Measurements from ENCODE around the gene DUSP7.
"Not testable (repeated sequence)": the region's sequence is repeated elsewhere in the genome, so short reads cannot be mapped to it uniquely, and the experiment has no call there.

The DUSP7 gene

DNA sequence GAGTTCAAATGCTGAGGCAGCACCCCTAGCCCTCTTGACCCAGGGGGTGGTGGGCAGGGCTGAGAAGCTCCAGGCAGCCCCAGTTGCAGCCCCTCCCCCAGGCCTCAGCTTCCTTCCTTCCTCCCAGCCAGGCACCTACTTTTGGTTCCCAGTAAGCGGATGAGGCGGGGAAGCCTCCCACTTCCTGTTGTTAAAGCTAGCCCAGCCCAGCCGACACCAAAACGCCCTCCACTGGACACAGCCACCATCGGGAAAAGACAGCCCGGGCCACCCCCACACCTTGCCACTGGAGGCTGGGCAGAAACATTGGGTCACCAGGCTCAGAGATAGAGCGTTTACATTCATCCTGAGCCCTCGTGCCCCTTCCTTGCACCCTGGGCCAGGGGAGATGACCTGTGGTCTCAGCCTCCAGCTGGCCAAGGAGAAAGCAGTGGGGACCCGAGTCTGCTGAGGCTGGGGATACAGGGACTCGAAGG lies 3.5 kb downstream of the DUSP7 start:
- H3K27ac Mint-ChIP-seq, result peak overlapping the region; percentile 92
- ATAC-seq (replicated peaks), result no peak
- DNase-seq, result no peak
- H3K27me3 Mint-ChIP-seq, result no peaks in the 10 kb centered on the region
- H3K9me3 Mint-ChIP-seq, result no peaks in the 10 kb centered on the region
- H3K36me3 Mint-ChIP-seq, result peaks cover 26 to 36% of the 10 kb centered on the region in 2 donors
- peak overlapping the region; percentile 69 to 73 for H3K4me3 Mint-ChIP-seq
- H3K4me1 Mint-ChIP-seq, result peaks cover 40 to 55% of the 10 kb centered on the region in 2 donors

DNA sequence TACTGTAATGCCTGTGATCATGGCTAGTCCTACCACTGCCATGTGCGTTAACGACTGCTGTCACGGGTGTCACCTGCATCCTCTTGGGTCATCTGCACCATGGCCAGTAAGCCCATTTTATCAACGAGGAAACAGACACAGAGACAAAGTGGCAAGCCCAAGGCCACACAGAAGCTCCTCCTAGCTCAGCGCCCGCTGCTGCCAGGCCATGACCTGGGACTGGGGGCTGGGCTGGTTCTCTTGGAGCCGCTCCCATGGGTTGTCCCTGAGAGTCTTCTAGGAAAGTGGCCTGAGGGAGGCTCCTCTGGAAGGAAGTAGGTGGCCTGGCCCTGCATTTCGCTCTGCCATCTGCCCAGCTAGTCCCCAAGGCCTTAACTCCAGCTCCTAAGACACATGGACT lies 4.9 kb downstream of the DUSP7 start:
- Mint-ChIP-seq H3K4me3 (no peak overlapping the region), H3K36me3 (peaks cover 26 to 36% of the 10 kb centered on the region in 2 donors), H3K9me3 (no peaks in the 10 kb centered on the region)

GRCh38 chr3:52050571-52050970 lies 5.8 kb downstream of the DUSP7 start:
- H3K27ac Mint-ChIP-seq, result no peak overlapping the region
- ATAC-seq (replicated peaks) (no peak), DNase-seq (no peak)
- H3K27me3 Mint-ChIP-seq, result no peaks in the 10 kb centered on the region
- no peaks in the 10 kb centered on the region for H3K9me3 Mint-ChIP-seq
- H3K4me1 Mint-ChIP-seq, result peaks cover 37 to 43% of the 10 kb centered on the region in 2 donors
- H3K4me3 Mint-ChIP-seq, result no peak overlapping the region
- peaks cover 26 to 36% of the 10 kb centered on the region in 2 donors for H3K36me3 Mint-ChIP-seq

More for the DNA sequence above, 4.9 kb downstream of the DUSP7 start:
- Mint-ChIP-seq H3K4me1 (peaks cover 40 to 44% of the 10 kb centered on the region in 2 donors), H3K27ac (no peak overlapping the region), H3K27me3 (no peaks in the 10 kb centered on the region)
- DNase-seq, result no peak
- no peak for ATAC-seq (replicated peaks)

DNA sequence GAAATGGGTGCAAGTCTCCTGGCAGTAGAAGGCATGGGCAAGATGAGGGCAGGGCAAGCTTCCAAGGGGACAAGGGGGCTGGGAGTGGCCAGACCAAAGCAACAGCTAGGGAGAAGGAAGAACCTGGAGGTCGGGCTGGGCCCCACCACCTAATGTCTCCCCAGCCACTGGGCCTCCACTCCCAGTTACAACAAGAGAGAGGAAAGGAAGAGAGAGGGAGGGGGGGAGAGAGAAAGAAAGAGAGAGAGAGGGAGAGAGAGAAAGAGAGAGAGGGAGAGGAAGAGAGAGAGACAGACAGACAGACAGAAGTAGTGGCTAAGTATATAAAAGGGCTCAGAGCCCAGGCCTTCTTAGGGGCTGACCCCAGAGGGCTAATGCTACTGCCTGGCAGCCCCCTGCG lies 6.9 kb downstream of the DUSP7 start:
- no peaks in the 10 kb centered on the region for H3K27me3 Mint-ChIP-seq
- H3K4me1 Mint-ChIP-seq, result peaks cover 32% of the 10 kb centered on the region in 2 donors
- DNase-seq (no peak), ATAC-seq (replicated peaks) (no peak)
- peaks cover 26 to 36% of the 10 kb centered on the region in 2 donors for H3K36me3 Mint-ChIP-seq
- no peak overlapping the region for H3K27ac Mint-ChIP-seq
- H3K9me3 Mint-ChIP-seq, result no peaks in the 10 kb centered on the region
- no peak overlapping the region for H3K4me3 Mint-ChIP-seq

- Mint-ChIP-seq H3K27ac (no peak overlapping the region), H3K9me3 (no peaks in the 10 kb centered on the region), H3K27me3 (no peaks in the 10 kb centered on the region), H3K36me3 (peaks cover 18 to 23% of the 10 kb centered on the region in 2 donors), H3K4me3 (no peak overlapping the region), H3K4me1 (peaks cover 11 to 12% of the 10 kb centered on the region in 2 donors)
- no peak for ATAC-seq (replicated peaks)
- DNase-seq, result no peak
Measured at GRCh38 chr3:52047295-52047960, 8.9 kb downstream of the DUSP7 start.

DNA sequence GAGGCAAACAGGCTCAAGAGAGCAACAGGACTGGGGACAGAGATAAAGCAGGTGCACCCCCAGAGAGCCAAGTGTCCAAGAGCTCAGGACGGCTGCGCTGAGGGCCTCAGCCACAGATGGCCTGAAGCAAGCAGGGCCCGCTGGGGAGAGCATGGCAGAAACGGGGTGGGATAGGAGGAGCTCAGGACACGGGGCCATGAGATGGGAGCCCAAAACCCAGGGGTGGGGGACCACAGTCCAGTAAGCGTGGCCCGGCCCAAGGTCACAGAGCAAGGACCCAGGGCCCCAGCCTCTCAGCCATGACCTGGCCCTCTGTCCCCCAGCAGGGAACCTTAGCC lies 9.5 kb downstream of the DUSP7 start:
- no peak for DNase-seq
- Mint-ChIP-seq H3K9me3 (no peaks in the 10 kb centered on the region), H3K4me1 (peaks cover 6 to 7% of the 10 kb centered on the region in 2 donors), H3K27ac (no peak overlapping the region), H3K4me3 (no peak overlapping the region), H3K27me3 (peaks cover 0 to 5% of the 10 kb centered on the region in 2 donors), H3K36me3 (peaks cover 16 to 20% of the 10 kb centered on the region in 2 donors)
- no peak for ATAC-seq (replicated peaks)

GRCh38 chr3:52046186-52046901 lies 10.0 kb downstream of the DUSP7 start:
- Mint-ChIP-seq H3K27me3 (peaks cover 0 to 5% of the 10 kb centered on the region in 2 donors), H3K9me3 (no peaks in the 10 kb centered on the region), H3K4me1 (peaks cover under 1 to 8% of the 10 kb centered on the region in 2 donors), H3K27ac (no peak overlapping the region), H3K36me3 (peaks cover 14 to 17% of the 10 kb centered on the region in 2 donors), H3K4me3 (no peak overlapping the region)
- ATAC-seq (replicated peaks) (no peak), DNase-seq (no peak)

DNA sequence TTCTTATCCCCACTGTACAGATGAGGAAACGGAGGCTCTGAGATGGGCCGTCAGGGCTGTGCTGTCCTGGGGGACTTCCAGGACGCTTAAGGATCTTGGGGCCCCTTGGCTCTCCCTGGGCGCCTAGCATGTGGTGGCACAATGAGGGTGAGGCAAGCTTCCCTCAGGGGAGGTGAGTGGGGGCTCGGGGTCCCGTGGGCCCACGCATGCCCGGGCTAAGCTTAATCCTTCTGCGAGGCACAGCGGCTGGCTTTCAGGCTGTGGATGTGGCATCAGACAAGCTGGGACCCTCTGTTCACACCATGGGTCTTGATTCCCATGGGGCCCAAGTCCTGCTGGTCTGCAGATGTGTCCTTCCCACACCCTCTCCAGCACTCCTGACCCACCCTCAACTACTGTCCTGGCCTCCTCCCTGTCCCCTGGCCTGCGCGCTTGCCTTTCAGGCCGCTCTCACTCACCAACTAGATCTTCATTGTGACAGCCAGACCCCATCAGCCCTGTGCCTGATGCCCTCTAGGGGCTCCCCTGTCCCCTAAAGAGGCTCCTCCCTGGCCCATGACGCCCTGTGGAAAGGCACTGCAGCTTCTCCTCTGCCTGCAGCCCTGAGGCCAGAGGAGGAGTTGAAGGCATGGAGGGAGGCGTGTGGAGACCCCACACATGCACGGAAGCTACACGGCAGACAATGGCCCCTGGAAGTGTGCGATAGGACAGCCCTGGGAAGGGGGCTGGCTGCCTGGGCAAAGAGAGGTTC lies 11.3 kb downstream of the DUSP7 start:
- DNase-seq, result no peak
- Mint-ChIP-seq H3K9me3 (no peaks in the 10 kb centered on the region), H3K36me3 (peaks cover 9 to 10% of the 10 kb centered on the region in 2 donors), H3K4me1 (peaks cover 0 to 6% of the 10 kb centered on the region in 2 donors), H3K27me3 (peaks cover 0 to 9% of the 10 kb centered on the region in 2 donors), H3K27ac (no peak overlapping the region), H3K4me3 (no peak overlapping the region)
- peak in 1 of 2 donors; percentile 36 for ATAC-seq (replicated peaks)

DNA sequence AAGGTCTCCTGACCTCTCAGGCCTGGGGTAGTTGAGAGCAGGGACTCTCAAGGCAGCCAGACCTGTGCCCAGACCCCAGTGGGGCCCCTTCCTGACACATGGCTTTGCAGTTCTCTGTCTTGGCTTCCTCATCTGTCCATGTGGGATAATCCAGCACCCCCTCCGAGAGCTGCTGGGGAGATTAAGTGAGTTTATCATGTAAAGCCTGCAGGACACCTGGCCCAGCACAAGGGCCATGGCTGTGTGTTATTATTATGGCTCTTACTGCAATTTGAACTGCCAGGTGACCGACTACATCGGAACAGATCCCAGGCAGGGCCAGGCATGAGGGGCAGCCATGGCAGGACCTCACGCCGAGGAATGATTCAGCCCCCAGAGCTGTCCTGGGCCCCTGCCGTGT lies 12.6 kb downstream of the DUSP7 start:
- no peaks in the 10 kb centered on the region for H3K9me3 Mint-ChIP-seq
- ATAC-seq (replicated peaks), result no peak
- H3K36me3 Mint-ChIP-seq, result no peaks in the 10 kb centered on the region
- peaks cover 0 to 4% of the 10 kb centered on the region in 2 donors for H3K4me1 Mint-ChIP-seq
- no peak overlapping the region for H3K4me3 Mint-ChIP-seq
- H3K27me3 Mint-ChIP-seq, result peaks cover 6 to 13% of the 10 kb centered on the region in 2 donors
- no peak for DNase-seq
- no peak overlapping the region for H3K27ac Mint-ChIP-seq

GRCh38 chr3:52043039-52043438 lies 13.3 kb downstream of the DUSP7 start:
- peaks cover 12 to 13% of the 10 kb centered on the region in 2 donors for H3K27me3 Mint-ChIP-seq
- not testable (repeated sequence) for ATAC-seq (replicated peaks); H3K27ac Mint-ChIP-seq; H3K4me3 Mint-ChIP-seq; H3K4me1 Mint-ChIP-seq; H3K36me3 Mint-ChIP-seq; H3K9me3 Mint-ChIP-seq; DNase-seq

GRCh38 chr3:52041118-52041731 lies 15.1 kb downstream of the DUSP7 start:
- H3K4me1 Mint-ChIP-seq, result peaks cover 5 to 6% of the 10 kb centered on the region in 2 donors
- H3K27me3 Mint-ChIP-seq, result peaks cover 13% of the 10 kb centered on the region in 2 donors
- no peak overlapping the region for H3K4me3 Mint-ChIP-seq
- no peaks in the 10 kb centered on the region for H3K9me3 Mint-ChIP-seq
- no peaks in the 10 kb centered on the region for H3K36me3 Mint-ChIP-seq
- H3K27ac Mint-ChIP-seq, result peak overlapping the region; percentile 47
- DNase-seq, result no peak
- no peak for ATAC-seq (replicated peaks)

DNA sequence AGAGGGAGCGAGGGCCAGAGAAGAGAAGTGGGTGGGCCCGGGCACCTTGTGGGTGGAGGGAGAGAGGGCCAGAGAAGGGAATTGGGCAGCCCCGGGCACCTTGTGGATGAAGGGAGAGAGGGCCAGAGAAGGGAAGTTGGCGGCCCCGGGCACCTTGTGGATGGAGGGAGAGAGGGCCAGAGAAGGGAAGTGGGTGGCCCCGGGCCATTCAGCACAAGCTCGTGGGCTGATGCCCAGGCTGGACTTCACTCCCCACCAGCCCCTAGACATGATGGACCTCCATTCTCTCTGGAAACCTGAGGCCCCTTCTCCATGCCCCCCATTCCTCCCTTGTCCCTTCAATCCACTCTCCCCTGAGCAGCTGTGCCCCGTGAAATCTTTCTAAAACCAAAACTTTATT lies 15.8 kb downstream of the DUSP7 start:
- Mint-ChIP-seq H3K4me1 (peaks cover 9 to 10% of the 10 kb centered on the region in 2 donors), H3K4me3 (no peak overlapping the region), H3K27ac (no peak overlapping the region), H3K9me3 (no peaks in the 10 kb centered on the region), H3K27me3 (peaks cover 13% of the 10 kb centered on the region in 2 donors), H3K36me3 (no peaks in the 10 kb centered on the region)
- ATAC-seq (replicated peaks) (no peak), DNase-seq (no peak)

- Mint-ChIP-seq H3K4me3 (no peak overlapping the region), H3K27me3 (peaks cover 13% of the 10 kb centered on the region in 2 donors), H3K4me1 (peaks cover 8 to 10% of the 10 kb centered on the region in 2 donors), H3K9me3 (no peaks in the 10 kb centered on the region), H3K36me3 (no peaks in the 10 kb centered on the region), H3K27ac (no peak overlapping the region)
- ATAC-seq (replicated peaks) (no peak), DNase-seq (no peak)
Measured at GRCh38 chr3:52039846-52040245, 16.5 kb downstream of the DUSP7 start.

GRCh38 chr3:52039426-52039825 lies 16.9 kb downstream of the DUSP7 start:
- Mint-ChIP-seq H3K27me3 (peaks cover 13% of the 10 kb centered on the region in 2 donors), H3K27ac (no peak overlapping the region), H3K4me3 (no peak overlapping the region), H3K36me3 (no peaks in the 10 kb centered on the region), H3K4me1 (peaks cover 8 to 10% of the 10 kb centered on the region in 2 donors), H3K9me3 (no peaks in the 10 kb centered on the region)
- DNase-seq (no peak), ATAC-seq (replicated peaks) (no peak)
